Measurements from ENCODE around the gene SEZ6L. TPM values are rescaled to one million over a fixed set of nuclear protein-coding genes. Genes with fewer than 3 reads are reported as not detected.

Gene SEZ6L
- total and polyA plus RNA-seq, 8 donors = 0.08 to 0.82 (median 0.58) TPM

- ATAC-seq = peak; percentile 92
- Histone ChIP-seq H3K4me1 (peaks cover 0 to 7% of the 10 kb centered on the region in 2 donors), H3K27me3 (peaks cover 3 to 61% of the 10 kb centered on the region in 2 donors)
These were observed 195.1 kb downstream of the SEZ6L start for GRCh38 chr22:26364066-26365015.

GRCh38 chr22:26367402-26368245, 198.4 kb downstream of the SEZ6L start:
- no peak overlapping the region for H3K27ac ChIP-seq
- H3K27me3 ChIP-seq = peaks cover under 1 to 61% of the 10 kb centered on the region in 2 donors
- H3K4me3 ChIP-seq = no peak overlapping the region
- ATAC-seq = peak; percentile 69
- H3K9me3 ChIP-seq = no peaks in the 10 kb centered on the region
- H3K36me3 ChIP-seq = no peaks in the 10 kb centered on the region
- intact Hi-C loops (cut with DNase I) = no loop called here
- peak in 2 of 4 donors; percentile 12 to 41 for DNase-seq
- H3K4me1 ChIP-seq = no peaks in the 10 kb centered on the region
- TF ChIP-seq CTCF (IDR thresholded peaks at IDR 0.05) = peak; percentile 62 to 74

More at GRCh38 chr22:26364066-26365015, 195.1 kb downstream of the SEZ6L start:
- H3K27ac ChIP-seq = no peak overlapping the region
- H3K36me3 ChIP-seq = no peaks in the 10 kb centered on the region
- peak in 3 of 4 donors; percentile 34 to 71 (median 39) for DNase-seq
- no peak overlapping the region for H3K4me3 ChIP-seq
- intact Hi-C loops (cut with DNase I) = no loop called here
- peak; percentile 37 to 42 for TF ChIP-seq CTCF (IDR thresholded peaks at IDR 0.05)
- H3K9me3 ChIP-seq = no peaks in the 10 kb centered on the region

GRCh38 chr22:26372890-26373289, 203.6 kb downstream of the SEZ6L start:
- intact Hi-C loops (cut with DNase I) = no loop called here
- no peaks in the 10 kb centered on the region for H3K9me3 ChIP-seq
- TF ChIP-seq CTCF (IDR thresholded peaks at IDR 0.05) = no peak
- H3K36me3 ChIP-seq = no peaks in the 10 kb centered on the region
- no peaks in the 10 kb centered on the region for H3K4me1 ChIP-seq
- H3K27ac ChIP-seq = no peak overlapping the region
- no peak overlapping the region for H3K4me3 ChIP-seq
- DNase-seq (no peak), ATAC-seq (no peak)
- H3K27me3 ChIP-seq = peaks cover 3 to 96% of the 10 kb centered on the region in 2 donors

GRCh38 chr22:26374391-26375026, 205.2 kb downstream of the SEZ6L start:
- intact Hi-C loops (cut with DNase I) = no loop called here
- peaks cover 3 to 99% of the 10 kb centered on the region in 2 donors for H3K27me3 ChIP-seq

More at GRCh38 chr22:26374391-26375026, 205.2 kb downstream of the SEZ6L start:
- Histone ChIP-seq H3K4me3 (no peak overlapping the region), H3K27ac (no peak overlapping the region), H3K9me3 (peaks cover 0 to 6% of the 10 kb centered on the region in 2 donors), H3K4me1 (no peaks in the 10 kb centered on the region), H3K36me3 (no peaks in the 10 kb centered on the region)
- no peak for ATAC-seq
- no peak for DNase-seq
- no peak for TF ChIP-seq CTCF (IDR thresholded peaks at IDR 0.05)
